GM12878 (cell line): Measurements from ENCODE around the gene DAO. TPM values are rescaled to one million over a fixed set of nuclear protein-coding genes. Genes with fewer than 3 reads are reported as not detected.
A peak's percentile ranks its signal among the peaks of the same experiment; 100 is the strongest.

Experiments
- CBX3 ChIP-seq: fragments of 200-600 bp; sonication (generic); IDR thresholded peaks from 2 replicates; pipeline ENCODE4 v1.6.1; 2016; ENCODE audit warnings: low read depth, borderline replicate concordance
- CBX5 ChIP-seq: sonication (generic); IDR thresholded peaks from 2 replicates; pipeline ENCODE4 v1.6.1; 2016; ENCODE audit warnings: low read depth, moderate library complexity, mild to moderate bottlenecking, inconsistent platforms
- CHD4 ChIP-seq: fragments of 200-600 bp; sonication (generic); IDR thresholded peaks from 2 replicates; pipeline ENCODE4 v1.6.1; 2016; ENCODE audit warnings: mild to moderate bottlenecking
- EZH2 ChIP-seq: IDR thresholded peaks from 2 replicates; pipeline ENCODE4 v1.6.1; 2012; ENCODE audit warnings: low read depth, mild to moderate bottlenecking, control low read depth, inconsistent platforms, low read length, borderline replicate concordance; ENCODE audit not compliant: control insufficient read depth
- MXI1 ChIP-seq: fragments of 150-350 bp; IDR thresholded peaks from 2 replicates; pipeline ENCODE4 v1.6.1; 2011; ENCODE audit warnings: low read depth, mild to moderate bottlenecking, inconsistent platforms, low read length, improper control_type of control experiment
- YY1 ChIP-seq: IDR thresholded peaks from 2 replicates; pipeline ENCODE4 v1.6.1; 2011; ENCODE audit warnings: low read depth, mild to moderate bottlenecking, low read length
- ZNF592 ChIP-seq: fragments of 450-650 bp; IDR thresholded peaks from 2 replicates; pipeline ENCODE4 v1.6.1; 2017; ENCODE audit warnings: mild to moderate bottlenecking, moderate library complexity
- polyA plus RNA-seq, 11 experiments: library from polyadenylated mRNA; depleted of rRNA in 4 of 11; unstranded in 6 of 11; stranded (reverse) in 5 of 11; fragments of >200 nt; fragmentation: Nextera tagmentation in 4 of 11; fragmentation: Illumina TruSeq in 1 of 11; extraction: Ambion mirVana in 4 of 11; extraction: Trizol in 1 of 11; gene quantifications; 1 replicate in 1 of 11; 2 replicates in 10 of 11; pipeline versions ENCODE4 v1.2.1 to v1.2.3, GENCODE V29; 2011 to 2016; ENCODE audit warnings: inconsistent platforms in 2 of 11, missing spikeins in 2 of 11, low read depth in 1 of 11
- total RNA-seq, 4 experiments: library from RNA; depleted of rRNA in 3 of 4; stranded (reverse); fragments of >200 nt in 3 of 4; fragmentation: Illumina TruSeq in 1 of 4; extraction: Trizol in 1 of 4; gene quantifications; 2 replicates each; pipeline versions ENCODE4 v1.2.1 to v1.2.3, GENCODE V29; 2013 to 2021

The DAO gene
- total and polyA plus RNA-seq, 10 of the 15 experiments (the other 5 are each of a cell fraction or from before 2014, with no cell fraction given): 0.15 TPM; not detected in 9

GRCh38 chr12:108838194-108839017 lies 41.5 kb upstream of the DAO start (continued):
- TF ChIP-seq ZNF592 (peak; percentile 65; the same call in 1 of the 2 replicates), CBX5 (no peak), CBX3 (no peak), MXI1 (0 out of 2 replicates have a peak, but pooled peaks have one; percentile 34), YY1 (no peak), EZH2 (no peak), CHD4 (no peak)
- TF ChIP-seq, all 136 proteins: peak for 59
